ENCODE measurements around the gene PAM16.

The PAM16 gene

DNA sequence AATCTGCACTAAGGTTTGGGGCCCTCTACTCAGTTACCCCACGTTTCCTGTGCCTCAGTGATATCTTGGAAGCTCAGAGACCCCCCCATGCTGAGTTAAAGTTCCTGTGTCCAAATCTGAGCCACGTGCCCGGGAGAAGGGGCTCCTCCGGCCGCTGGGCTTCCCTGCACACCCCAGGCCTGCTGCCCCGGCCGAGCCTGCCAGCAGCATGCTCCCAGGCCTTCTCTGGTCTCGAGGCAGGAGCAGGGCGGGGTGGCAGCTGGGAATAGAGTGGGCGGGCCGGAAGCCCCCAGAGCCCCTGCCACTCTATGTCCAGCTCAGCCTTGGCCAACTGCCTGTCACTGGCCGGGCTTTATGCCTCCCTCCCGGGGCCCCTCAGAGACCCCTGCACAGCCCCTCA lies 14.9 kb upstream of the PAM16 start:
- H3K4me3 ChIP-seq (ENCODE audit: low read depth, low read length), result no peak overlapping the region
- TF ChIP-seq, protein P1, sequence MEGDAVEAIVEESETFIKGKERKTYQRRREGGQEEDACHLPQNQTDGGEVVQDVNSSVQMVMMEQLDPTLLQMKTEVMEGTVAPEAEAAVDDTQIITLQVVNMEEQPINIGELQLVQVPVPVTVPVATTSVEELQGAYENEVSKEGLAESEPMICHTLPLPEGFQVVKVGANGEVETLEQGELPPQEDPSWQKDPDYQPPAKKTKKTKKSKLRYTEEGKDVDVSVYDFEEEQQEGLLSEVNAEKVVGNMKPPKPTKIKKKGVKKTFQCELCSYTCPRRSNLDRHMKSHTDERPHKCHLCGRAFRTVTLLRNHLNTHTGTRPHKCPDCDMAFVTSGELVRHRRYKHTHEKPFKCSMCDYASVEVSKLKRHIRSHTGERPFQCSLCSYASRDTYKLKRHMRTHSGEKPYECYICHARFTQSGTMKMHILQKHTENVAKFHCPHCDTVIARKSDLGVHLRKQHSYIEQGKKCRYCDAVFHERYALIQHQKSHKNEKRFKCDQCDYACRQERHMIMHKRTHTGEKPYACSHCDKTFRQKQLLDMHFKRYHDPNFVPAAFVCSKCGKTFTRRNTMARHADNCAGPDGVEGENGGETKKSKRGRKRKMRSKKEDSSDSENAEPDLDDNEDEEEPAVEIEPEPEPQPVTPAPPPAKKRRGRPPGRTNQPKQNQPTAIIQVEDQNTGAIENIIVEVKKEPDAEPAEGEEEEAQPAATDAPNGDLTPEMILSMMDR (IDR thresholded peaks at IDR 0.05; ENCODE audit: borderline replicate concordance, insufficient read depth, low read depth, low read length), result no peak

DNA sequence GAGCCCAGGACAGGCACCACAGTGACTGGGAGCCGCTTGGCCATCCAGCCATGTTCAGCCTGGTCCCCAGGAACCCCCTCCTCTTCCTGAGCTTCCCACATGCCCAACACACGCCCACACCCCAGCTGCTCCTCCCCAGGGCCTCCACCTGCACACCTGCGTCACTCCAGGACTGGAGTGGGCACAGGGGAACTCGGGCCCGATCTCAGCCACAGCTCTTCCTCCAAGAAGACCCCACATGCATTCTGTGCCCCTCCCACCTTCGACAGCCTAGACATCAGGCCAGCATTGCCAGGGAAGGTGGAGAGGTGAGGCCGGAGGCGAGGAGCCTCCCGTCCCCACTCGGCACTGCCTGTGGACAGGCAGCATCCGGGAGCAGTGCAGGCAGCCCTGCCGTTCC lies 14.5 kb upstream of the PAM16 start:
- no peak overlapping the region for H3K4me3 ChIP-seq (ENCODE audit: low read depth, low read length)
- TF ChIP-seq, protein P1 (IDR thresholded peaks at IDR 0.05; ENCODE audit: borderline replicate concordance, insufficient read depth, low read depth, low read length), result no peak

DNA sequence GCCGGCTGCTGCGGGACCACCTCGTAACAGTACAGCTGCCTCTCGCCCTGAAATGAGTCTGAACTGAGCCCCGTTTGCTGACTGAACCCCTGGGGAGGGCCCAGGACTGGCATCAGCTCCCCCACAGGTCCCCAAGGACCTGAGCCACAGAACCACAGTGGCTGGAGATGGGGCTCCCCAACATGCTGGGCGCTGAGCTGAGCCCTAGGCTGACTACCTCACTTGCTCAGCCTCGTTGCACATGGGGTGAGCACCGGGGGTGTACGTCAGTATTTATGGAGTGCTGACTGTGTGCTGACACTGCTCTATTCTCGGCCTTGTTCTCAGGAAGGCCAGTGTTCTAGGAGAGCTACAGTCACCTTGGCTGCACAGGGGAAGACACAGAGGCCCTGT lies 13.9 kb upstream of the PAM16 start:
- no peak overlapping the region for H3K4me3 ChIP-seq (ENCODE audit: low read depth, low read length)
- TF ChIP-seq, protein P1 (IDR thresholded peaks at IDR 0.05; ENCODE audit: borderline replicate concordance, insufficient read depth, low read depth, low read length), result no peak

DNA sequence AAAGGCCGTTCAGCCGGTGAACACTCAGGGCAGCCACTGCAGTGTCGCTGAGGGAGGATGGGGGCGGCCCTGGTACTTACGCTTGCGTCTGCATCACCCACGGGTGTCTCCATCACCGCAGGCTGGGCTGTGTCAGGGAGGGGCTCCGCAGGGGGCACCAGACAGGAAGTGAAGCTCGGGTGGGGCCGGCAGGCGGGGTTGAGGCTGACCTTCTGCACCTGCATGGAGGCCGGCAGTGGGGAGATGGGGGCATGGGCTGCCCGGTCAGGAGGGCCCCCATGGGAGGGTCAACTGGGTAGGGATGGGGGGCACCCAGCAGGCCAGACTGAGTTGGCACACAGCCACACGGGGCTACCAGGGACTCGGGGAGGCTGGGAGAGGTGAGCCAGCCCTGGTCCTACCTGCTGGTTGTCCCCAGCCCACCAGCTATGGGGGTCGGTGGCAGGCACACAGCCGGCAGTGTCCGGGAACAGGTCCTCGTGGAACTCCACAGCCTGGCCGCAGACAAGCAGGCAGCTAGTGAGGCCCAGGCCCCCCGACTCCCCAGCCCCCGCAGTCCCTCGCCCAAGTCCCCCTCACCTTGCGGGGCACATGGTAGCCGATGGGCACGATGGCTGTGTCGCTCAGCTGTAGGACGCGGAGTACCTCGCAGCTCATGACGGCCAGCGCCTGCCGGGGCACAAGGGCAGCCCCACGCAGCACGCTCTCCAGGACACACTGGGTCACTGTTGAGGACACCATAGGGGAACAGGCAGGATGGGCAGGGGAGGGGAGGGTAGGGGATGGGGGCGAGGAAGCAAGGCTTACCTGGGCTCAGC lies 13.3 kb upstream of the PAM16 start:
- H3K4me3 ChIP-seq (ENCODE audit: low read depth, low read length), result no peak overlapping the region

DNA sequence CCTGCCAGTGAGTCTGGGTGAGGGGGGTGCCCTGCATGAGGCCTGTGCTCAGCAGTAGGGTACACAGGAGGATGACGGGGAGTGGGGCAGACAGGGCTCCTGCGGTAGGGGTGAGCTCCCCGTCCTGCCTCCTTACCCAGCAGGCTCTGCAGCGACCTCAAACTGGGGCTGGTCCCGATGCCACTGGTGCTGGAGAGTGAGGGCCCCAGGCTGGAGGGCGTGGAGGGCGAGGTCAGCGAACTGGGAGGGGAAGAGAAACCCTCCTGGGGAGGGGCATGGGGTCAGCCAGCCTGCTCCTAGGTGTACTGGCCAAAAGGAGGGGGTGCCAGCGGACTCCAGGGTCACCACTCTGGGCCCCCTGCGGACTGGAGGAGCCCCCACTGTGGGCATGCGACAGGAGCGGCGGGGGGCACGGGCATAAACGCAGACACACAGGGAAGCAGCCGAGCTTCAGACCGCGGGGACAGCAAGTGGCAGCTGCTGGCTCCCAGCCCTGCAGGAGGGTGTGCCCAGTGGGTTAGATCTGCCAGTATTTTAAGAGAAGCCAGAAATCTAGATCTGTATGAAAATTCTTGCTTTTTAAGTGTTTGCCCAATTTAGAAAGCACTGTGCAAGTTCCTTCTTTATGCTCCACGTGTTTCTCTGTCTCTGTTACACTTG lies 11.5 kb upstream of the PAM16 start:
- H3K4me3 ChIP-seq (ENCODE audit: low read depth, low read length), result no peak overlapping the region
- TF ChIP-seq, protein P1 (IDR thresholded peaks at IDR 0.05; ENCODE audit: borderline replicate concordance, insufficient read depth, low read depth, low read length), result no peak

More for the DNA sequence above, 13.3 kb upstream of the PAM16 start:
- TF ChIP-seq, protein P1 (IDR thresholded peaks at IDR 0.05; ENCODE audit: borderline replicate concordance, insufficient read depth, low read depth, low read length), result no peak

DNA sequence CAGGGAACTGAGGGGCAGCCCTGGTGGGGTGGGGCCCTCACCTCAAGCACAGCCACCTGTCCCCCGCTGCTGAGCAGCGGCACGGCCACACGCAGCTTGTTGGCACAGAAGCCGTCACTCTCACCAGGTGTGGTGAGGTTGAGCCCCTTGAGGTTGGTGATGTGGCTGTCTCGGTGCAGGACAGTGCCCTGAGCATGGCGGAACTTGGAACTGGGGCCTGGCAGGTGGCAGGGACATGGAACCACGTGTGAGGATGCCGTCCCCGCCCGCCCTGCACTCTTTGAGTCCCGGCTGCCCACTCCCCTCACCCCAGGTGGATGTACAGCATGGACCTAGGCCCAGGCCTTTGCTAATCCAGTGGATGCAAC lies 10.8 kb upstream of the PAM16 start:
- H3K4me3 ChIP-seq (ENCODE audit: low read depth, low read length), result no peak overlapping the region
- TF ChIP-seq, protein P1 (IDR thresholded peaks at IDR 0.05; ENCODE audit: borderline replicate concordance, insufficient read depth, low read depth, low read length), result no peak
